Left renal cortex interstitium (tissue), 4 donors: ENCODE measurements around the gene HJV. TPM values are rescaled to one million over a fixed set of nuclear protein-coding genes. Genes with fewer than 3 reads are reported as not detected.

Source experiments
- DNase-seq, 4 donors: peaks; one replicate each; pipeline ENCODE4 v3.0.0-alpha.2; 2013; ENCODE audit warnings: low read depth in 4 of 4, low spot score in 2 of 4, missing footprints in 1 of 4
- polyA plus RNA-seq, 4 donors: library from polyadenylated mRNA; unstranded; fragments of 120-200 nt; gene quantifications; one replicate each; pipeline ENCODE4 v1.2.1, GENCODE V29; 2013; ENCODE audit not compliant: insufficient read length in 4 of 4

Gene HJV
- polyA plus RNA-seq, 4 donors, result 0.19 to 0.88 TPM; not detected in 2

DNA sequence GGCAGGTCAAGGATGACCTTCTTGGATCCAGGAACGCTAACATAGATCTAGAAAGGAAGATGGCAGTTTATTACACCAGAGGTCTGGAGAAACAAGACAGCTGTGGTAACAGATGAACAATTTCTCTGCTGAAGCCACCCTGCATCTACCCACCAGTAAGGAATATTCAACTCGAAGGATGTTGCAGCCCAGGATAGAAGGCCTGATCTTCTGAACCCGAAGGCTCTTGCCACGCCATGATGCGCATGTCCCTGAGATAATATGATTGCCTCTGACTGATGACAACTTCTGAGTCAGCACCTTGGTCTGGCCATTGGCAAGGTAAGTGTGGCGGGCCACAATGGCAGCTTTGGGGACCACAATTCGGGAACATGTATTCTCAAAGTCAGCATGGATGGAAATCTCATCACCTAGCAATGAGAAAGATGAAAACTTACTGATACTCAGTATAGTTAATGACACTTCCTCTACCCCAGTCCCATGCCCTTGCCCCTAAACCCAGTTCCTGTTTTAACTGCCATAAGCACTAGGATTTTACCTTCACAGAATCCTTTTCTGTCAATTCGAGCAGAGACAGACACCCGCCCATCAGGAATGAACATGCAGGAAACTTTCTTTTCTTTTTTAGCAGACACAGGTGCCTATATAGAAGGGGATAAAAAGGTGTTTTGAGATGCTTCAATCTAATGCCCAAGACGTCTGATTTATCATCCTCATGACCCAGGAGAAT is 27.0 kb downstream of the HJV start:
- no peak for DNase-seq

DNA sequence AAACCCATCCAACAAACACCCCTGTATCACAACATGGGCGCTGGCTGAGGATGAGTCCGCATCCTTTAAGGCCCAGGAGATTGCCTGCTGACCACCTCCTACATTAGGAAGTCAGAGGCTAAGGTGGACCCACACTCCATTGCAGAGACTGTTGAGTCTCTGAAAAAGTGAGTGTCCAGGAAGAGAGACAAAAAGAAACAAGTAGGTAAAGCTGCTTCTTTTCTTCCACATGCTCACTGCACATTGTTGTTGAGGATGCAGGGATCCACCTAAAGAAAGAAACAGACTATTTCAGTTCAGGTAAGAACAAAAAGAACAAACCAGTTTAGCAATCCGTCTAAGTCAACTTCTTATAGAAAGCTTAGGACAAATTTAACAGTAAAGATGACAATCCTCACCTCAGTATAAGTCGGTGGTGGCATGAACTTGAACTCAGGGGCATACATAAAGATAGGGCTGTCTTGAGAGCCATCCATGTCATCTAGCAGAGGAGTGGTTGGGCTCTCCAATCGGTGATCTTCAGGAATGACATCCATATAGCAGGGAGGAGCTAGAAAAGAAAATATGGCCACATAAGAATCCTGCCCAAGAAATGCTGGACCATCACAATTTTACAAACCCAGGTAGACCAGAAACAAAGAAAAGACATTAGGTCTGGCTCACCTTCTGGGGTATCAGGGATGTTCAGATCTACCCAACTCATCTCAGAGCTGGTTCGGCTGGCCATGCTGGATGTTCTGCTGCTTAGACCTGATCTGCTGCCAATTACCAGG is 27.7 kb downstream of the HJV start:
- no peak for DNase-seq

DNA sequence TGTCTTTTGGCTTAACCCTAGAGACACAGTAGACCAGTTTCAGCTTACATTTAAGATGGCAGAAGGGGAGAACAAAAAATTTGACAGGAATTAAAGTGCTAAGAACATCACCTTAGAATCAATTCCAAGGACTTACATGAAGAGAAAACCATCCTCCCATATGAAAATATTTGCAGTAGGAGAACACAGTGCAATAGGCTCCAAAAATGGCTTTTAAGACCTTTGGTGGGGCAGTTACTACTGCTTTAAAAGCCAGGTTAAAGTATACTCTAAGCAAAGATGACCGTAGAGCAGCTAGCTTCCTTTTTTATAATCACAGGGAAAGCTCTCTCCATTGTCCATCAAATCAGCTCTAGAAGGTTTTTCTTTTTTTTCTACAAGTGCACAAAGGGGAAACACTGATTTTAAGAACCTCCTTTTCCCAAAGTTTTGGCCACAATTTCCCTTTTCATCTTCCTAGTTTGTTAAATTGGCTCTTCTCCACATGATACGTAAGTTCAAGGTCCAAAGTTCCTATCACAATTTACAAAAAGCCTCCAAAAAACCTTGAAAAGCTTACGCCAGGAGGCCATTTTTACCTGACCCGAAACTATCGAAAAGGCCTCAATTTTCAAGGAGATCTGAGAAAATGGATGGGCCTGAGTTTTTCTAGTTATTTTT is 28.4 kb downstream of the HJV start:
- no peak for DNase-seq

DNA sequence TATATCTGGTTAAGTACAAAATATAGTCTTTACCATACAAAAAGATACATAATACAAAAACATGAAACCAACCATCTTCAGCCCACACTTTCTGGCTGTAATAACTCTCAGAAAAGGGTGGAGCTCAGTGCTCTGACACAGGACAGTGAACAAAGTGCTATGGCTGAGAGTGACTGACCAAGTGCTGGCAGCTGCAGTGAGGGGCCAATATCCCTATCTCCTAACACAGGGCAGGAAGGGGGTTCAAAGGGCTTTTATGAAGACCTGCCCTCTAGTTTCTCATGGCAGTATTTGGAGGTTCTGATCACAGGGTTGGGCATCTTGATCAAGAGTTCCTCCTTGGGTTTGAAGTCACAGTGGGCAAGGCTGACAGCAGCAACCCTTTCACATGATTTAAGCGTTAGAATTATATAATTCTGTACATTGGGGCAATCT is 29.0 kb downstream of the HJV start:
- DNase-seq, result no peak

DNA sequence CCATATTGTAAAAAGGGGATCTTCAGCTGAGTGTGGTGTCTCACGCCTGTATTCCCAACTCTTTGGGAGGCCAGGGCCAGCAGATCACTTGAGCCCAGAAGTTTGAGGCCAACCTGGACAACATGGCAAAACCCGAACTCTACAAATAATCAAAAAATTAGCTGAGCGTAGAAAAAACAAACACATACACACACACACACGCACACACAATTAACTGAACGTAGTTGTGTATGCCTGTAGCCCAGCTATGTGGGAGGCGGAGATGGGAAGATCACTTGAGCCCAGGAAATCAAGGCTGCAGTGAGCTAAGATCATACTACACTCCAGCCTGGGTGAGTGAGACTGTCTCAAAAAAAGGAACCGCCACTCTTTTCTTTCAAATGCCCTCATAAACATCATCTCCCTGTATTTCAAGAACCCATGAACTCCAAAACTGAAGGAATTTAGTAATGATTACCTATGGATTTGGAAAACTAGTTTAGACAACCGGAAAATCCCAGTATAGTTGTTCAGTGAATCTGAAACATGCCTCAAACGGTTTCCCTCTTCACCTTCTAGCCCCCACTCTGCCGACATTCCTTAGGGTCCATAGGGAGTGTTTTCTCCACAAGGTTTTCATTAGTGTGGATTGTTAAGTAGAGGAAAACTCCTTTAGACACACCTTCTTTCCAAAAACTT is 29.7 kb downstream of the HJV start:
- DNase-seq, result no peak

DNA sequence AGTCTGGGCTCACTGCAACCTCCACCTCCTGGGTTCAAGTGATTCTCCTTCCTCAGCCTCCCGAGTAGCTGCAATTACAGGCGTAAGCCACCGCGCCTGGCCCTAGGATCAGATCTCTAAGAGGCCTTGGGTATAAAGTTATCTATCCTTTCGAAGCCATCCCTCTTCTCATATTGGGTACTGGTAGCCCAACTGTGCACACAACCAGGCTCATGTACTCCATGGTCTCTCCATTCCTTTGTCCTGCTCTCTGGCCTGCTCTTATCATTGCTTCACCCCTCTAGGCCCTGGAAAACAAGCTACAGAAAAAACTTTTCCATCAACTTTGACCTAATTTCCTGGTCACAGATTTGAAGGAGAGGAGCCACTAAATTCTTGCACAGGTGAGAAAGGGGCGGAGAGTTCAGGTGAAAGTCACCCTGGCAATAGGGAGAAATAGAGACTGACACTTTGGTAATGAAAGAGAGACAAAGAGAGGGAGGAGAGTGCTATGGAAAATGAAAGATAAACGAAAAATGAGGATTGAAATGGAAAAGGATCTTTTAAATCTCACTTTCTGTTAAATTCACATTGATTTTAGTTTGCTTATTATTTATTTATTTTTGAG is 31.2 kb downstream of the HJV start:
- DNase-seq, result no peak

DNA sequence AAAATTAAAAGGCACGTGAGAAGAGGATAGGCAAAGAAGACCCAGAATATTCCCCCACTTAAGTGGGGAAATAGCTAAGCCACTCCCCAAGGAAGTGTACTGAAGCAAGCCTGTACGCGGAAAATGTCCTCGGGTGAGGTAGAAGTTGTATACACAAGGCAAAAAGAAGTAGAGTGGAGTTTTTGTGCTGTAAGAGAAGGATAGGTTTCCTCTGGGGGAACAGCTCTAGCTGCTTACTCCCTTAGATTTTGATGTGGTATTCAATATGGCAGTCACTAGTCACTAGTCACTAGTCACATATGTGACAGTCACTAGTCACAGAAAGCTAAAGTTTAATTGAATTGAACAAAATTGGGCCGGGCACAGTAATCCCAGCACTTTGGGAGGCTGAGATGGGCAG is 32.8 kb downstream of the HJV start:
- DNase-seq, result no peak

DNA sequence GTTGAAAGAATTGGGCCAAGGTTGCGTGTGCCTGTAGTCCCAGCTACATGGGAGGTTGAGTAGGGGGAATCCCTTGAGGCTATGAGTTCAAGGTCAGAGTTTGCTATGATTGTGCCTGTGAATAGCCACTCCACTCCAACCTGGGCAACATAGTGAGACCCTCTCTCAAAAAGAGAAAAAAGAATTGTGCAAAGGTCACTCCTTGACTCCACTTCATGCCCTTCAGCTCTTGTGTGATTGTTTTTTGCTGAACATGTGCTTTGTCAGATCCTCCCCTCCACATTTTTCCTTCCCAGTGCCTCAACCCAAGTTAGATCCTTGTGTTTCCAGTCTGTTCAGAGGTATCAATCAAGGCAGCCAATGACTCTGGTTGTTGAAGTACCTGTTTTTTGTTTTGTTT is 33.6 kb downstream of the HJV start:
- DNase-seq, result no peak

DNA sequence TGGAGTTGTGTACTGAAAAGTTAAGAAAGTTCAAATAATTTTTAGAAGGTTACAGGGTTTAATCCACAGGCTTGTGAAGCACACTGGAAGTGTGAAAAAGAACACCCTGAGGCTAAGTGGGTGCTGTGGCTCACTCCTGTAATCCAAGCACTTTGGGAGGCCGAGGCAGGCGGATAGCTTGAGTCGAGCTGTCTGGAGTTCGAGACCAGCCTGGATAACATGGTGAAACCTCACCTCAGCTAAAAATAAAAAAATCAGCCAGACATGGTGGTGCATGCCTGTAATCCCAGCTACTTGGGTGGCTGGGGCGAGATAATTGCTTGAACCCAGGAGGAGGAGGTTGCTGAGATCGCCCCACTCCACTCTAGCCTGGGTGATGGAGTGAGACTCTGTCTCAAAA is 35.0 kb downstream of the HJV start:
- no peak for DNase-seq

DNA sequence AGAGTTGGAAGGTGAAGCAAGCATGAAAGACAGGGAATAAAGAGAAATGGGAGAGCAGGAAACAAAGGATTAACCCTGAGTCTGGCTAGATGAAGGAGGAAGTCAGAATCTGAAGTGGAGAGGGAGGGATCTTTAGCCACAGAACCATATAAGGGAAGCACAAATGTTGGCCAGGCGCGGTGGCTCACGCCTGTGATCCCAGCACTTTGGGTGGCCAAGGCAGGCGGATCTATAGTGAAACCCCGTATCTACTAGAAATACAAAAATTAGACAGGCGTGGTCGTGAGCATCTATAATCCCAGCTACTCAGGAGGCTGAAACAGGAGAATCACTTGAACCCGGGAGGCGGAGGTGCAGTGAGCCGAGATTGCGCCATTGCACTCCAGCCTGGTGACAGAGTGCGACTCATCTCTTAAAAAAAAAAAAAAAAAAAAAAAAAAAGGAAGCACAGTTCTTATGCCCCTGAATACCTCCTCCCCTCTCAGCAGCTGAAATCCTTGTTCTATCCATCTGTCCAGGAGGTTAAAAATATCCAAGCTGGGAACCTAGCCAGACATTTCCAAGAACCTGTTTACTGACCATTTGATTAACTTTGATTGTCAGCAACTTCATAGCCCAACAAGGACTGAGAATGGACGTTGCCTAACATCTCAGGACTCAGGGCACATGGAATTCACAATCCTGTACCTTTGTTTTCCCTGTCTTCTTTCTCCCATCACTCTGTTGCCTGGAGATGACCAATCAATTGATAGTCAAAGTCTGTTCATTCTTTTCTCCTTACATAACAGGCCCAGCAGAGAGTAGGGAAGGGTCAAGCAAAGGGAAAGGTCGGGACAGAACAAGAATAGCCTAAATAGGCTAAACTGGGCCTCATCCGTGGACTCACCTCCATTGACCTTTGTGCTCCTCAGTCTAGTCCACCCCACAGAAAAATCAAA is 35.8 kb downstream of the HJV start:
- DNase-seq, result no peak

DNA sequence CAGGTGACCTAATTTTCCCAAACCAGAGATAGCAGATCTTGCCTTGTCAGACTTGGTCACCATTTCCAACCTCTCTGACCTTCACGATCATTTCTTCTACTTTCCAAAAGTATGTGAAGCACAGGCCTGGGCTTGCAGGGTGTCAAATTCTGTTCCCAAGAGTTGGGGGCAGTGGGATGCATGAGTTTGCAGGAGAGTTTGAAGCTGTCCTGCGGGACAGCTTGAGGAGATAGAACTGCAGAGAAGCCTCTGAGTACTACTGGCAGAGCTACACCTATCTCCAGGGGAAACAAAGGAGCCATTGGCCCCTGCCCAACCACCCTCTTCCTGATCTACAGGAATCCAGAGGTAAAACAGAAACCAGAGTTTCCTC is 36.4 kb downstream of the HJV start:
- DNase-seq, result no peak

DNA sequence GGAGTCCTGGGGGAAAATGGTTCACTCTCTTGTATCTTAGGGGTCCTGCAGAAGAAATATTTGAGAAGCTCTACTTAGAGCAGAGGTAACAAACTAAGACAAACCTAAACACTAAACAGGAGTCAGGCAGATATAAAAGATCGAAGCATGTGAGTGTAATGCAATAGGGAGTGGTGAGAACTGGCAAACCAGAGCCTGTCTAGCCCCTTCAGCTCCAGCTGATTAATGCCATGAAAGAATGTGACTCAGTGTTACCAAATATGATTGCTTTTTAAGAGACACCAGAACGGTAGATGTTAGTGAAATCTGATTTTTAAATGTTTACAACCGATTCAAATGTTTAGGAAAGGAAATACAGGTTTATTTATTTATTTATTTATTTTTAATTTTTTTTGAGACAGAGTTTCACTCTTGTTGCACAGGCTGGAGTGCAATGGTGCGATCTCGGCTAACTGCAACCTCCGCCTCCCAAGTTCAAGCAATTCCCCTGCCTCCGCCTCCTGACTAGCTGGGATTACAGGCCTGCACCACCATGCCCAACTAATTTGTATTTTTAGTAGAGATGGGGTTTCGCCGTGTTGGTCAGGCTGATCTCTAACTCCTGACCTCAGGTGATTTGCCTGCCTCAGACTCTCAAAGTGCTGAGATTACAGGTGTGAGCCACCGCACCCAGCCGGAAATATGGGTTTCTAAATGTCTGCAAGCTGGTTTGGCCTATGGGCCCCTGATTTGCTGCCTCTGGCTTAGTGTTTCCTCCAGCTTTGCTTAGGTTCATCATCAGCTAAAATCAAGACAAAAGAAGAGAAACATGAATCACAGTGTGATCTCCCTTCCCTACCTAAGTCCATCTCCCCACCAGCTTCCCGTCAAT is 37.3 kb downstream of the HJV start:
- no peak for DNase-seq

DNA sequence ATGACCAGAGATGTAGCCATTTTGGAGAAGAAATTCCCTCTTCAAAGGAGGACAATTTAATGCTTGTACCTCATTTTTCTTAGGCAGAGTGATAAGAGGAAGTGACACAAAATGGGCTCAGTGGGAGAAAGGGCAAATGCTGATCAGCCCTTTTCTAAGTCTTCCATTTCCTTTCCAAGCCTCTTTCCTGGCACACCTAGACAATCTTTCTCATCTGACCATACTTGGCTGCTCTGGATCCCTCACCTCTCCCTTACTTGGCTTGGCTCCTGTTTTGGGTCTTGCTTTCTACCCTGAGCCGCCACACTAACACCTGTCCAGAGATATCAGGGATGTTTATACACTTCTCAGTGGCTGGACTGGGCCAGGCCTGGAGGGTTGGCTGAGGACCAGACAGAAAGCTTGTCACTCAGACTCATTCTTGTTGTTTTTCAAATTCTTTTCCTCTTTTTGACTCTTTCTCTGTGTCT is 38.3 kb downstream of the HJV start:
- no peak for DNase-seq

DNA sequence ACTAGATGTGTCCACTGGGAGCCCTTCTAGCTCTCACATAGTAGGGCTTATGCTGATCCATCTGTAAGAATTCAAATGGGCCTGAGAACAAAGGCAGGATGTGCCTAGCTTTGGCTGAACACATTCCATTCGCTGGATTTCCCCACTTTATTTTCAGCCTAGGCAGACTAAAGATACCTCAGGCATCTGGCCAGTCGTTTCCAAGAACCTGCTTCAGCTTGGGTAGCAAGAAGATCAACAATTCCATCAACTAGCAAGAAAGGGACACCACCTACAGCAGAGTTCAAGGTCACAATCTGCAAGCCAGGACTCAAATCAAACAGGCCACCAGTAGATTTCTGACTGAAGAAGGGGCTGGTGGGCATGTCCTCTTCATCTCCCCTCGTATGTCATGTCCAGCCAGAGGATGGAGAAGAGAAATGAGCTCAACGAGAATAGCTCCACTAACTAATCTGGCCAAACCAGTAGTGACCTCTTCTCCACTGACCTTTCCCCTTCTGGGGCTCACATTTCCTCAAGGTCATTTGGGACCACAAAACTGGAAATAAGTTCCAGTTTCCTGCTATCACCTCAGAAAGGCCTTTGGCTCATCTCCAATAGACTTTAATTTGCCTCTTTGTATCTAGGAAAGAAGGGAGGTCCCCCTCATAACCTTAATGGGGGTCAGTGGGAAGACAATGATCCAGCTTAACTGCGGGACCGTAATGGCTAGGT is 39.4 kb downstream of the HJV start:
- DNase-seq, result no peak

DNA sequence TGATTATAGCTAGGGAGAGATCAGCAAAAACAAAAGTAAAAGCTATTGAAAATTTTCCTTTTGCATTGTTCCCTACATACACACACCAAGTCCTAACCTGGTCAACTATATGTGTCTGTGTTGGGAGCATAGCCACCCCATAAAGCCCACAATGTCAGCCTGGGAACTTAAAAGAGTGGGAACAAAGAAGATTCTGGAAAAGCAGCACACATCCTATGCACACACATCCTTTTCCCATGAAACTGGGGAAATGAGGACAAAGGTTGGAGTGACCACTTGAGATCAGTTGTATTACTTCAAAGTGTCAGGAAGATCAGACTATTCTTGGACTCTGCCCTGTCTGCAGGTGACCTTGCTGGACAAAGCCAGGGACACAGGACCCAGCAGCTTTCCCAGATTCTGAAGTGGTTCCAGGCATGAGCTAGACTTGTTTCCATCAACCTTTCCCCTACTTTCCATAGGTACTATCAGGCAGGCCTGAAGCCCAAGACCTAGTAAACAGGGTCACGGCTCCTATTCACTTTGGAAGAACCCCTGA is 41.0 kb downstream of the HJV start:
- no peak for DNase-seq

DNA sequence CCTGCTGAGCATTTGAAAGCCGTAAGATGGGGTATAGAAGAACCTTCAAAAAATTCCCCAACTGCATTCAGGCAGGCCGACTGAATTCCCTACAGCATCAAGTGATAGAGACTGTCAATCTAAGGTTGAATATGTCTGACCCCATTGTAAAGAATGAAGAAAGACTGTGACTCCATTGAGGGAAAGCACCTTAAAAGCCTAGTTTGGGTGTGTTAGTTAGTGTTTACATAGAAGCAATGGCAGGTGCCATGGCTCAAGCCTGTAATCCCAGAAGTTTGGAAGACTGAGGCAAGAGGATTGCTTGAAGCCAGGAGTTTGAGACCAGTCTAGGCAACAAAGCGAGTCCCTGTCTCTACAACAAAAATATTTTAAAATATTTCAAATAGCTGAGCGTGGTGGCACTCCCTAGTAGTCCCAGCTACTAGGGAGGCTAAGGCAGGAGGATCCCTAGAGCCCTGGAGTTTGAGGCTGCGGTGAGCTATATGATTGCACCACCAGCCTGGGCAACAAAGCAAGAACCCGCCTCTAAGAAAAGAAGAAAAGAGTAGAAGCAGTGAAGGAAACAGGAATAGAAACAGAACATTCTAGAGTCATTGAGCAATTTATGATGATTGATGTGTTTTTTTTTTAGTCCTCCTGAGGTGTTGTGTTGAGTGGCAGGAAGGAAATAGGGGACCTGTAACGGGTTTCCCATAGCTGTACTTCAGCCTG is 41.6 kb downstream of the HJV start:
- DNase-seq, result no peak
